Measurements from ENCODE around the gene PCARE.

- no peak for TF ChIP-seq CTCF (IDR thresholded peaks at IDR 0.05; ENCODE audit: low read length)
- TF ChIP-seq EZH2 (IDR thresholded peaks at IDR 0.05; ENCODE audit: borderline replicate concordance, low read length) = no peak
These were observed 32.7 kb upstream of the PCARE start for GRCh38 chr2:29106980-29107388.
